Measurements from ENCODE around the gene KDSR.

GRCh38 chr18:63321291-63321690, 45.7 kb downstream of the KDSR start:
- TF ChIP-seq, protein P1, sequence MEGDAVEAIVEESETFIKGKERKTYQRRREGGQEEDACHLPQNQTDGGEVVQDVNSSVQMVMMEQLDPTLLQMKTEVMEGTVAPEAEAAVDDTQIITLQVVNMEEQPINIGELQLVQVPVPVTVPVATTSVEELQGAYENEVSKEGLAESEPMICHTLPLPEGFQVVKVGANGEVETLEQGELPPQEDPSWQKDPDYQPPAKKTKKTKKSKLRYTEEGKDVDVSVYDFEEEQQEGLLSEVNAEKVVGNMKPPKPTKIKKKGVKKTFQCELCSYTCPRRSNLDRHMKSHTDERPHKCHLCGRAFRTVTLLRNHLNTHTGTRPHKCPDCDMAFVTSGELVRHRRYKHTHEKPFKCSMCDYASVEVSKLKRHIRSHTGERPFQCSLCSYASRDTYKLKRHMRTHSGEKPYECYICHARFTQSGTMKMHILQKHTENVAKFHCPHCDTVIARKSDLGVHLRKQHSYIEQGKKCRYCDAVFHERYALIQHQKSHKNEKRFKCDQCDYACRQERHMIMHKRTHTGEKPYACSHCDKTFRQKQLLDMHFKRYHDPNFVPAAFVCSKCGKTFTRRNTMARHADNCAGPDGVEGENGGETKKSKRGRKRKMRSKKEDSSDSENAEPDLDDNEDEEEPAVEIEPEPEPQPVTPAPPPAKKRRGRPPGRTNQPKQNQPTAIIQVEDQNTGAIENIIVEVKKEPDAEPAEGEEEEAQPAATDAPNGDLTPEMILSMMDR (IDR thresholded peaks at IDR 0.05), result no peak
- no peak for TF ChIP-seq POLR2A (IDR thresholded peaks at IDR 0.05)
- TF ChIP-seq POLR2AphosphoS5 (IDR thresholded peaks at IDR 0.05), result no peak
- no peak for TF ChIP-seq EP300 (IDR thresholded peaks at IDR 0.05)

Data from stomach (tissue), 4 donors.